Activated CD4-positive, alpha-beta T cell treated with anti-CD3 and anti-CD28 coated beads for 24 hours (primary cell): Measurements from ENCODE around the gene SOCS3.
A peak's percentile ranks its signal among the peaks of the same experiment; 100 is the strongest.

Experiments
- DNase-seq, 2 donors: peaks; one replicate each; pipeline ENCODE4 v3.0.0-alpha.2; 2020; ENCODE audit warnings: low read depth in 2 of 2

Gene SOCS3

GRCh38 chr17:78367193-78367592 is 7.3 kb upstream of the SOCS3 start:
- DNase-seq: no peak

- no peak for DNase-seq
Observed at GRCh38 chr17:78366109-78366848, 6.4 kb upstream of the SOCS3 start.

GRCh38 chr17:78365561-78366108 is 5.8 kb upstream of the SOCS3 start:
- DNase-seq: no peak

GRCh38 chr17:78364436-78365281 is 4.8 kb upstream of the SOCS3 start:
- no peak for DNase-seq

GRCh38 chr17:78362671-78363070 is 2.8 kb upstream of the SOCS3 start:
- DNase-seq: no peak

GRCh38 chr17:78362232-78362631 is 2.4 kb upstream of the SOCS3 start:
- DNase-seq: no peak

- no peak for DNase-seq
Observed at GRCh38 chr17:78361225-78361701, 1.4 kb upstream of the SOCS3 start.

GRCh38 chr17:78360371-78361224 is 721 bp upstream of the SOCS3 start:
- peak; percentile 93 for DNase-seq

- no peak for DNase-seq
Observed at GRCh38 chr17:78359321-78359996, 418 bp downstream of the SOCS3 start.

GRCh38 chr17:78358538-78359320 is 1.1 kb downstream of the SOCS3 start:
- DNase-seq: no peak

GRCh38 chr17:78357672-78358537 is 2.0 kb downstream of the SOCS3 start:
- no peak for DNase-seq

GRCh38 chr17:78357177-78357586 is 2.7 kb downstream of the SOCS3 start:
- no peak for DNase-seq

- DNase-seq: peak; percentile 77 to 82
Observed at GRCh38 chr17:78356101-78356713, 3.7 kb downstream of the SOCS3 start.

GRCh38 chr17:78355701-78356100 is 4.2 kb downstream of the SOCS3 start:
- no peak for DNase-seq

GRCh38 chr17:78355045-78355641 is 4.7 kb downstream of the SOCS3 start:
- no peak for DNase-seq

GRCh38 chr17:78353834-78354233 is 6.0 kb downstream of the SOCS3 start:
- DNase-seq: no peak

GRCh38 chr17:78351449-78352006 is 8.3 kb downstream of the SOCS3 start:
- no peak for DNase-seq
